Stimulated activated CD4-positive, alpha-beta T cell treated with anti-CD3 and anti-CD28 coated beads, Interleukin-15, amount 100 ng/mL, for 48 hours (primary cell): Measurements from ENCODE around the gene TMEM182.

Experiments
- DNase-seq, 2 donors: peaks; one replicate each; pipeline ENCODE4 v3.0.0-alpha.2; 2020; ENCODE audit warnings: low read depth in 2 of 2

The TMEM182 gene

GRCh38 chr2:102761763-102762162, at the start of gene TMEM182:
TSS of gene TMEM182 (plus strand) at chr2:102762031. CDS start at chr2:102762218, 187 bp downstream.
- no peak for DNase-seq

GRCh38 chr2:102717308-102718018, 44.4 kb upstream of the TMEM182 start:
- no peak for DNase-seq

- DNase-seq, result no peak
Measured at GRCh38 chr2:102718387-102719316, 43.2 kb upstream of the TMEM182 start.

GRCh38 chr2:102724016-102724490, 37.8 kb upstream of the TMEM182 start:
- no peak for DNase-seq

GRCh38 chr2:102724553-102724952, 37.3 kb upstream of the TMEM182 start:
- no peak for DNase-seq

GRCh38 chr2:102726128-102727087, 35.4 kb upstream of the TMEM182 start:
- DNase-seq, result no peak

- no peak for DNase-seq
Measured at GRCh38 chr2:102735416-102736109, 26.3 kb upstream of the TMEM182 start.

GRCh38 chr2:102736110-102736409, 25.8 kb upstream of the TMEM182 start:
- no peak for DNase-seq

GRCh38 chr2:102736410-102737409, 25.1 kb upstream of the TMEM182 start:
- peak; percentile 62 to 80 for DNase-seq

- no peak for DNase-seq
Measured at GRCh38 chr2:102737431-102737830, 24.4 kb upstream of the TMEM182 start.

- no peak for DNase-seq
Measured at GRCh38 chr2:102743259-102743658, 18.6 kb upstream of the TMEM182 start.

GRCh38 chr2:102748107-102748506, 13.7 kb upstream of the TMEM182 start:
- DNase-seq, result no peak

GRCh38 chr2:102749938-102750337, 11.9 kb upstream of the TMEM182 start:
- no peak for DNase-seq

GRCh38 chr2:102753563-102754159, 8.2 kb upstream of the TMEM182 start:
- no peak for DNase-seq

GRCh38 chr2:102754456-102755145, 7.2 kb upstream of the TMEM182 start:
- no peak for DNase-seq

- DNase-seq, result no peak
Measured at GRCh38 chr2:102755284-102755683, 6.5 kb upstream of the TMEM182 start.

- no peak for DNase-seq
Measured at GRCh38 chr2:102758439-102758838, 3.4 kb upstream of the TMEM182 start.

GRCh38 chr2:102764083-102764482, 2.3 kb downstream of the TMEM182 start:
- DNase-seq, result no peak

- DNase-seq, result no peak
Measured at GRCh38 chr2:102765061-102765460, 3.2 kb downstream of the TMEM182 start.
